ENCODE results near the gene ZBTB20.
"Not testable (repeated sequence)": the region's sequence is repeated elsewhere in the genome, so short reads cannot be mapped to it uniquely, and the experiment has no call there.

The ZBTB20 gene

GRCh38 chr3:115134648-115135347, 12.3 kb downstream of the ZBTB20 start:
- ATAC-seq (replicated peaks; ENCODE audit: extremely low read depth, poor library complexity, severe bottlenecking) (no peak), DNase-seq (ENCODE audit: low spot score in 2 of 2) (no peak)
- no peak overlapping the region for H3K4me3 Mint-ChIP-seq
- H3K27me3 Mint-ChIP-seq, result no peaks in the 10 kb centered on the region
- no peaks in the 10 kb centered on the region for H3K9me3 Mint-ChIP-seq
- peaks cover 15% of the 10 kb centered on the region for H3K4me1 Mint-ChIP-seq
- peaks cover 2% of the 10 kb centered on the region for H3K36me3 Mint-ChIP-seq (ENCODE audit: insufficient read depth)
- H3K27ac Mint-ChIP-seq (ENCODE audit: low read depth), result no peak overlapping the region

GRCh38 chr3:115127208-115127607, 19.9 kb downstream of the ZBTB20 start:
- DNase-seq (ENCODE audit: low spot score in 2 of 2) (no peak), ATAC-seq (replicated peaks; ENCODE audit: extremely low read depth, poor library complexity, severe bottlenecking) (no peak)
- peaks cover 16% of the 10 kb centered on the region for H3K4me1 Mint-ChIP-seq
- no peak overlapping the region for H3K4me3 Mint-ChIP-seq
- H3K9me3 Mint-ChIP-seq, result no peaks in the 10 kb centered on the region
- H3K27ac Mint-ChIP-seq (ENCODE audit: low read depth), result no peak overlapping the region
- H3K27me3 Mint-ChIP-seq, result no peaks in the 10 kb centered on the region
- H3K36me3 Mint-ChIP-seq (ENCODE audit: insufficient read depth), result no peaks in the 10 kb centered on the region

- H3K27ac Mint-ChIP-seq (ENCODE audit: low read depth), result no peak overlapping the region
- DNase-seq (ENCODE audit: low spot score in 2 of 2) (no peak), ATAC-seq (replicated peaks; ENCODE audit: extremely low read depth, poor library complexity, severe bottlenecking) (no peak)
- no peaks in the 10 kb centered on the region for H3K9me3 Mint-ChIP-seq
- peaks cover 22% of the 10 kb centered on the region for H3K4me1 Mint-ChIP-seq
- H3K27me3 Mint-ChIP-seq, result no peaks in the 10 kb centered on the region
- no peak overlapping the region for H3K4me3 Mint-ChIP-seq
- no peaks in the 10 kb centered on the region for H3K36me3 Mint-ChIP-seq (ENCODE audit: insufficient read depth)
Observed at GRCh38 chr3:115120597-115120996, 26.5 kb downstream of the ZBTB20 start.

GRCh38 chr3:115113367-115113766, 33.7 kb downstream of the ZBTB20 start:
- DNase-seq (ENCODE audit: low spot score in 2 of 2) (no peak), ATAC-seq (replicated peaks; ENCODE audit: extremely low read depth, poor library complexity, severe bottlenecking) (no peak)
- Mint-ChIP-seq H3K27ac (ENCODE audit: low read depth) (no peak overlapping the region), H3K27me3 (no peaks in the 10 kb centered on the region), H3K36me3 (ENCODE audit: insufficient read depth) (no peaks in the 10 kb centered on the region), H3K4me3 (no peak overlapping the region), H3K4me1 (peaks cover 10% of the 10 kb centered on the region), H3K9me3 (no peaks in the 10 kb centered on the region)

- Mint-ChIP-seq H3K36me3 (ENCODE audit: insufficient read depth) (peaks cover 2% of the 10 kb centered on the region), H3K9me3 (no peaks in the 10 kb centered on the region), H3K27me3 (no peaks in the 10 kb centered on the region), H3K27ac (ENCODE audit: low read depth) (no peak overlapping the region), H3K4me1 (peaks cover 10% of the 10 kb centered on the region), H3K4me3 (no peak overlapping the region)
- DNase-seq (ENCODE audit: low spot score in 2 of 2) (no peak), ATAC-seq (replicated peaks; ENCODE audit: extremely low read depth, poor library complexity, severe bottlenecking) (no peak)
Observed at GRCh38 chr3:115111632-115112031, 35.5 kb downstream of the ZBTB20 start.

GRCh38 chr3:115110830-115111229, 36.3 kb downstream of the ZBTB20 start:
- no peak for ATAC-seq (replicated peaks; ENCODE audit: extremely low read depth, poor library complexity, severe bottlenecking)
- Mint-ChIP-seq H3K36me3 (ENCODE audit: insufficient read depth) (peaks cover 2% of the 10 kb centered on the region), H3K27ac (ENCODE audit: low read depth) (no peak overlapping the region), H3K27me3 (no peaks in the 10 kb centered on the region), H3K9me3 (no peaks in the 10 kb centered on the region), H3K4me1 (peaks cover 10% of the 10 kb centered on the region), H3K4me3 (no peak overlapping the region)
- DNase-seq (ENCODE audit: low spot score in 2 of 2), result no peak

GRCh38 chr3:115110066-115110465, 37.0 kb downstream of the ZBTB20 start:
- not testable (repeated sequence) for H3K4me3 Mint-ChIP-seq; ATAC-seq (replicated peaks; ENCODE audit: extremely low read depth, poor library complexity, severe bottlenecking); H3K9me3 Mint-ChIP-seq; H3K27ac Mint-ChIP-seq (ENCODE audit: low read depth); DNase-seq (ENCODE audit: low spot score in 2 of 2); H3K27me3 Mint-ChIP-seq; H3K36me3 Mint-ChIP-seq (ENCODE audit: insufficient read depth)
- H3K4me1 Mint-ChIP-seq, result peaks cover 10% of the 10 kb centered on the region

GRCh38 chr3:115108614-115109013, 38.5 kb downstream of the ZBTB20 start:
- Mint-ChIP-seq H3K27ac (ENCODE audit: low read depth) (no peak overlapping the region), H3K4me3 (no peak overlapping the region), H3K9me3 (no peaks in the 10 kb centered on the region), H3K36me3 (ENCODE audit: insufficient read depth) (peaks cover 2% of the 10 kb centered on the region), H3K4me1 (peaks cover 10% of the 10 kb centered on the region), H3K27me3 (no peaks in the 10 kb centered on the region)
- ATAC-seq (replicated peaks; ENCODE audit: extremely low read depth, poor library complexity, severe bottlenecking) (no peak), DNase-seq (ENCODE audit: low spot score in 2 of 2) (no peak)

- Mint-ChIP-seq H3K27me3 (no peaks in the 10 kb centered on the region), H3K27ac (ENCODE audit: low read depth) (peak overlapping the region; percentile 13), H3K4me1 (peaks cover 32% of the 10 kb centered on the region), H3K36me3 (ENCODE audit: insufficient read depth) (peaks cover 11% of the 10 kb centered on the region), H3K9me3 (no peaks in the 10 kb centered on the region), H3K4me3 (no peak overlapping the region)
- no peak for ATAC-seq (replicated peaks; ENCODE audit: extremely low read depth, poor library complexity, severe bottlenecking)
- DNase-seq (ENCODE audit: low spot score in 2 of 2), result no peak
Observed at GRCh38 chr3:115102046-115102445, 45.0 kb downstream of the ZBTB20 start.

GRCh38 chr3:115100806-115101205, 46.3 kb downstream of the ZBTB20 start:
- Mint-ChIP-seq H3K36me3 (ENCODE audit: insufficient read depth) (peaks cover 11% of the 10 kb centered on the region), H3K27ac (ENCODE audit: low read depth) (peak overlapping the region; percentile 86), H3K4me1 (peaks cover 32% of the 10 kb centered on the region), H3K4me3 (peak overlapping the region; percentile 76), H3K9me3 (no peaks in the 10 kb centered on the region), H3K27me3 (no peaks in the 10 kb centered on the region)
- ATAC-seq (replicated peaks; ENCODE audit: extremely low read depth, poor library complexity, severe bottlenecking) (no peak), DNase-seq (ENCODE audit: low spot score in 2 of 2) (no peak)

GRCh38 chr3:115099986-115100571, 47.0 kb downstream of the ZBTB20 start:
- ATAC-seq (replicated peaks; ENCODE audit: extremely low read depth, poor library complexity, severe bottlenecking) (peak; percentile 82), DNase-seq (ENCODE audit: low spot score in 2 of 2) (peak in 1 of 2 donors; percentile 16)
- no peaks in the 10 kb centered on the region for H3K27me3 Mint-ChIP-seq
- H3K4me1 Mint-ChIP-seq, result peaks cover 32% of the 10 kb centered on the region
- no peaks in the 10 kb centered on the region for H3K9me3 Mint-ChIP-seq
- peaks cover 11% of the 10 kb centered on the region for H3K36me3 Mint-ChIP-seq (ENCODE audit: insufficient read depth)
- peak overlapping the region; percentile 86 for H3K27ac Mint-ChIP-seq (ENCODE audit: low read depth)
- H3K4me3 Mint-ChIP-seq, result peak overlapping the region; percentile 76

GRCh38 chr3:115099134-115099985, 47.7 kb downstream of the ZBTB20 start:
- peak overlapping the region; percentile 86 for H3K27ac Mint-ChIP-seq (ENCODE audit: low read depth)
- peaks cover 11% of the 10 kb centered on the region for H3K36me3 Mint-ChIP-seq (ENCODE audit: insufficient read depth)
- H3K9me3 Mint-ChIP-seq, result no peaks in the 10 kb centered on the region
- no peaks in the 10 kb centered on the region for H3K27me3 Mint-ChIP-seq
- ATAC-seq (replicated peaks; ENCODE audit: extremely low read depth, poor library complexity, severe bottlenecking) (no peak), DNase-seq (ENCODE audit: low spot score in 2 of 2) (no peak)
- peaks cover 32% of the 10 kb centered on the region for H3K4me1 Mint-ChIP-seq
- peak overlapping the region; percentile 76 for H3K4me3 Mint-ChIP-seq
